GM18498 (cell line): ENCODE measurements around the gene SYNE1.
"Not testable (repeated sequence)": the region's sequence is repeated elsewhere in the genome, so short reads cannot be mapped to it uniquely, and the experiment has no call there.

Experiments used
- ATAC-seq: cut with Tn5 transposase; IDR thresholded peaks from one replicate; pipeline ENCODE4 v1.9.1; 2021; ENCODE audit warnings: mild to moderate bottlenecking, moderate library complexity; ENCODE audit not compliant: unreplicated experiment

SYNE1 gene

GRCh38 chr6:152492281-152492680 is 144.9 kb downstream of the SYNE1 start:
- ATAC-seq: not testable (repeated sequence)

DNA sequence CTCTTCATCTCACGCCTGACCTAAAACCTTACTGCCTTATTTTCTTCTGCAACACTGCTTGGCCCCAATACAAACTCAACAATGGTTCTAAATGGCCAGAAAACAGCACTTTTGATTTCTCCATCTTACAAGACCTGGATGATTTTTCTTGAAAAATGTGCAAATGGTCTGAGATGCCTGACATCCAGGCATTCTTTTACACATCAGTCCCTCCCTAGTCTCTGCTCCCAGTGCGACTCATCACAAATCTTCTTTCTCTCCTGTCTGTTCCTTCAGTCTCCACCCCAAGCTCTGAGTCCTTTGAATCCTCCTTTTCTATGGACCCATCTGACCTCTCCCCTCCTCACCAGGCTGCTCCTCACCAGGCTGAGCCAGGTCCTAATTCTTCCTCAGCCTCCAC is 145.7 kb downstream of the SYNE1 start:
- ATAC-seq: not testable (repeated sequence)

- not testable (repeated sequence) for ATAC-seq
Measured at GRCh38 chr6:152490971-152491378, 146.2 kb downstream of the SYNE1 start.

DNA sequence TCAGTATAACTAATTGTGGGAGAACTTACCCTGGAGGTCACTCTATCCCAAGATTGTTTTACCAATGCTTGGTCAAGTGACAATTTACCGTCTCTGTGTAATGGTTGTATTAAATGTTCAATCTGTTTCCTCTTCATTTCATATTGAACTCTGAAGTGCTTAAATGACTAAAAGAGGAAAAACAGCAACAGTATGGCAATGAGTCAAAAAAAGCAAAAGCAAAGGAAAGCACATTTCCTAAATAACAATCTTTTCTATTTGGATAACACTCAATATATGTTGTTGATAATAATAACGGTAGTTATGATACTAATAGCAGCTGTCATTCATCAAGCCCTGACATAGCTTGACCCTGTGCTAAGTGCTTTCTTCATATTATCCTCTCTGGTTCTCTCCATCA is 152.4 kb downstream of the SYNE1 start:
- no peak for ATAC-seq

DNA sequence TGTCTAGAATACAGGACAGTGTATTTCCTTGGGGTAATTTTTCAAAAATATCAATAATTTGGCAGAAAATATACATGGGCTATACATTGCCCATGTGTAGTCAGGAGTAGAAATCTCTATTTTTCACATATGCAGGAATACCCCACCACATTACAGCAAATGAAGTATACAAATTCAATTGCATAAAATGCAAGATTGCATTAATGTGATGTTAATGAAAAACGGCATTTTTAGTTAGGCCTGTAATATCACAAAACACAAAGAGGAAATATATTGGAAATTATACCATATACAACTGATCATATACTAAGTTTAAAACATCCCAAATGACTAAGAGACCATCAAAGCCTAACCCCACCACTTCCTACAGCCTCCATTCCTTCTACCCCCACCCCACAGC is 154.9 kb downstream of the SYNE1 start:
- no peak for ATAC-seq

DNA sequence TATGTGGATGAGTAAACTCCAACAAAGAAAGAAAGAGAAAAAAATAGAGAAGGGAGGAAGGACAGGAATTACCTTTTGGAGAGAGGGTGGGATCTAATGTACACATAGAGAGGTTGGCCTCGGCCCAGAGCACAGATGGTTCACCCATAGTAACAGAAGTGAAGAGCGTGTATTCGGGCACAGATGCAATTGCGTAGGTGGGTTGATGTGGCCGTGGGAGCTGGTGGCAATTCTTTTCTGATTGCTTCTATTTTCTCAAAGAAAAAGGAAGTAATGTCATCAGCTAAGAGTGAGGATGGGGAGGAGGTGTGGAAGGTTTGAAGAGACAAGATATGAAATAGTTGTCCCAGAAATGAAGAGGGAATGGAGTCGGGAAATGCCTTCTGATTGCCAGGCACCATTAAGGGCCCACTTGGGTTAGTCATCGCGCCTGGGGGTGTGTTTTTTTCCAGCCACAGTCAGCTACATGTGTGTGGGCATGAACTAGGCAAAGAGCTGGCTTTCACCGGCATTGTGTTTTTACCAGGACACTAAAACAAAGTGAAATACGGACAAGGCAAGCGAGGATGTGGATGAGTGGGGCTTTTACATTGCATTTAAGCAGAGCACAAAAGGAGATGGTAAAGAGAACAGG is 158.7 kb downstream of the SYNE1 start:
- no peak for ATAC-seq

- ATAC-seq: no peak
Measured at GRCh38 chr6:152474354-152474753, 162.8 kb downstream of the SYNE1 start.

- ATAC-seq: no peak
Measured at GRCh38 chr6:152472325-152472724, 164.8 kb downstream of the SYNE1 start.

DNA sequence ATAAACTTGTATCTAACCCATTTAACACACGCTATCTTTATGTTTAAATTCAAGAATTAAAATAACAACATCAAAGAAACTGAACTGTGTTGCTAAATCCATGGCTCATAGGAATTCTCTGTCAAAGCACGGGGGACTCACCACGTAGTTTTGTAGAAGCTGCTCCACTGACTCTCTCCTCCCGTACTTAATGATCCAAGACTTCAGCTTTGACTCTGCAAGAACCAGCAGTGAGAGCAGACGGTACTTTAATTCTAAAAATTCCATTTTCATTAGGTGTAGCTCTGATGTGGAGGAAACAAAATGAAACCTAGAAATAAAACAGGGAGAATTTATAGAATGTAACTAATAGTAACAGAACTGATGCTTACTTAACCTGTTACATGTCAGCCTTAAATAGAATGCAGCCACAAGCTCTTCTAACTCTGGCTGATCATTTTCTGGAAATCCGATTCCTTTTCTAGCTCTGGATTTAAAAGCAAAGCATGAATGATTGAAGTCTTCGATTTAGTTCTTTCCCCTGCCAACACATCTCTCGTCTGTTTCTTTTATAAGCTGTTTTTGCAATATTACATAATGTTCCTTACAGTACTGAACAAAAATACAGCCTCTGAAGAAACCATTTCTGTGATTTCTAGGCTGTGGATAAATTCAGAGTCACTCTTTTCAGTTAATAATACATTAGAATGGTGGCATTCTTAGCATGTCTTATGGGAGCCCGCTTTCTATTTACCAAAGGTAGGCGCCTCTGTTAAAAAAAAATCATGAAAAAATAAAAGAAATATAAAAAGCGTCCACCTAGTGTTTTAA is 165.5 kb downstream of the SYNE1 start:
- no peak for ATAC-seq

GRCh38 chr6:152463164-152463563 is 174.0 kb downstream of the SYNE1 start:
- ATAC-seq: no peak

- no peak for ATAC-seq
Measured at GRCh38 chr6:152462716-152463115, 174.4 kb downstream of the SYNE1 start.

DNA sequence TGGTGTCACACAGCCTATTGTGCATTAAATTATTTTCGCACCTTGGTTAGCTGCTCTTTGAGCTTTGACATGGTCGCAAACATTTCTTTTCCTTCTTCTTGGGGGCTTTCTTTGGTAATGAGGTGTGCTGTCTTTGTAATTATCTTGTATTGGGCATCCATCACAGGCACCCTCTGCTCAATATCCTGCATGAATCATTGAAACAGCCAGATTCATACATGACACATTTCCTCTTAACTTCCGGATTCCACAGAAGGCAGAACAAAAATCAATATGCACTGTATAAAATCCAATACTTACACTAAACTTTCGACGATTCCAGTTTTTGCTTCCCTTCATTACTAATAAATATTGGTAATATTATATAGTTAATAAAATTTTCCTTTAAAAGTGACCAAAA is 175.6 kb downstream of the SYNE1 start:
- ATAC-seq: no peak

- ATAC-seq: no peak
Measured at GRCh38 chr6:152458648-152459644, 178.2 kb downstream of the SYNE1 start.

DNA sequence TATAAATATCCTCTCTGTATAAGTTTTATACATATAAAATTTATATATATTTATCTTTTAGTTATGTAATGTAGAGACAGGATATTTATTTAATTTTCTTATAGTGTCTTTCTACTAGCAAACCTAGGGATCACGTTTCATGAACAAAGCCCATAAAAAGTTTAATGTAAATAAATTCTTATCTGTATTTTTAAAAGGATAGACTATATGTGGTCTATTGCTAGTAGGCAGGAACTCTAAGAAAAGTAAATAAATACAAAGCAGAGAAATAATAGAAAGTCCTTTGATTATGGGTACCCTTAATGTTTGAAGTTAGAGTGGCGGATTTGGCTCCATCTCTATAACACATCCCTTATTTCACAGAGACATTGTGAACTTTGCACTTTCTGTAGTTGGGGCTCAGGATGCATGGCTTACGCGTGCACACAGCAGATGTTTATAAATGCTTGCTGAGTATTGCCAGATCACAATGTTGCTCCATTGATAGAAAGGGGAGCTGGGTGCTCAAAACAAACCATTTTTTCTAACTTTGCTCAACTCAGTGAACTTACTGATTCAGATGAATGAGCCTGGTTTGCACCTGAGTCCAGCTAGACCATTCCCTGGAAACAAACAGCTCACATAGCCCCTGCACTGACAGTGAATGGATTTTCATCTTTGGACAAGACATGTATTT is 179.1 kb downstream of the SYNE1 start:
- no peak for ATAC-seq

DNA sequence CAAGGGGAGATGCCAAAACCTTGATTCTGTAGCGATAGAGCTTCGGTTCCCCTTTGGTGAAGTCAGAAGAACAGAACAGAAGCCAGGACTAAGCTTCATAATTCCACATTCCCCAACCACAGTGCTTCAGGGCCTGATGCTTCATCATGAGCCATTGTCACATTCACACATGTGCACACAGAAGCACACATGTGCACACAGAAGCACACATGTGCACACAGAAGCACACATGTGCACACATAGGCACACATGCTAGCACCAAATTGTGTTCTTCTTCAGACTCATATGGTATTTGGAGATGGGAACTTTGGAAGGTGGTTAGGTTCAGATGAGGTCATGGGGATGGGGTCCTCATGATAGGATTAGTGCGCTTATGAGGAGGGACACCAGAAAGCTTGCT is 183.2 kb downstream of the SYNE1 start:
- no peak for ATAC-seq

- ATAC-seq: no peak
Measured at GRCh38 chr6:152453421-152453820, 183.7 kb downstream of the SYNE1 start.

- ATAC-seq: no peak
Measured at GRCh38 chr6:152452639-152453038, 184.5 kb downstream of the SYNE1 start.

GRCh38 chr6:152450519-152450918 is 186.6 kb downstream of the SYNE1 start:
- no peak for ATAC-seq

GRCh38 chr6:152441902-152442301 is 195.3 kb downstream of the SYNE1 start:
- no peak for ATAC-seq

DNA sequence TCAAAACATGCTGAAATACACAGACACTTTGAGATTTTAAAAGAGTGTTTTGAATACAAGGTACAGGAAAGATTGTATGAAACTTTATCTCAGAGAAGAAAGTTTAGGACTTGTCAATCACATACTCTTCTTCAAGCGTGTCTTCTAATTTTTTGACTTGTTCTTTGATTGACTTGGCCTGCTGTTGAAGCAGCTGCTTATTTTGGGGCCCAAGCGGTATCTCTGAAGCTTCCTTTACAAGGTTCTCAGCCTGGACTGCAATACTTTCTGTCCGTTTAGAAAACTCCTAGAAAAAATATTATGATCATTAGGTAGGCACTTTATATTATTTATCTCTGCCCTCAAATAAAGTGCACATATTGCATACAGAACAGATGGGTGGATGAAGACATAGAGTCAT is 201.3 kb downstream of the SYNE1 start:
- no peak for ATAC-seq

DNA sequence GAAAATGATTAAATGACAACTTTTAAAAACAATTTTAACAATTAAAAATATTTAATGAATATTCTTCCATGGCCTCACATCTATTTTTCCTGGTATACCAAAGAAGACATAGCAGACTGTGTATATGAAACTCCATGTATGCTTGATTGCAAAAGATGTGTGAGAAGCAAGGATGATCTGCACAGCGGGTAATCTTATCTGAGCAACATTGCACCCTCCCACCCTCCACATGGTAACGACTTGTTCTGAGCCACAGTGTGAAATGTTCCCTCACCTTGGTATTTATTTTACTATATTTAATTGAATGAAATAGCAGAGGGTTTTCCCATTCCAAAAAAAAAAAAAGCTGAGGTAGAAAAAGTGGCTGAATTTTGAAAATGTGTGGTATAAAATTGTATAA is 204.4 kb downstream of the SYNE1 start:
- ATAC-seq: no peak
